Daoy (cell line): Measurements from ENCODE around the gene PDIA5. TPM values are rescaled to one million over a fixed set of nuclear protein-coding genes. Genes with fewer than 3 reads are reported as not detected.

Experiments
- DNase-seq: peaks from one replicate; pipeline ENCODE4 v3.0.0-alpha.2; 2015; ENCODE audit warnings: low read depth
- total RNA-seq: library from RNA; depleted of rRNA; stranded (reverse); fragments of >200 nt; shearing (Covaris generic); gene quantifications from 2 replicates; pipeline ENCODE4 v1.2.3, GENCODE V29; 2014

PDIA5 gene
- total RNA-seq, 1 experiment from 2014 or later = 17.6 TPM

- DNase-seq = no peak
These were observed 52.6 kb downstream of the PDIA5 start for GRCh38 chr3:123119388-123119787.

DNA sequence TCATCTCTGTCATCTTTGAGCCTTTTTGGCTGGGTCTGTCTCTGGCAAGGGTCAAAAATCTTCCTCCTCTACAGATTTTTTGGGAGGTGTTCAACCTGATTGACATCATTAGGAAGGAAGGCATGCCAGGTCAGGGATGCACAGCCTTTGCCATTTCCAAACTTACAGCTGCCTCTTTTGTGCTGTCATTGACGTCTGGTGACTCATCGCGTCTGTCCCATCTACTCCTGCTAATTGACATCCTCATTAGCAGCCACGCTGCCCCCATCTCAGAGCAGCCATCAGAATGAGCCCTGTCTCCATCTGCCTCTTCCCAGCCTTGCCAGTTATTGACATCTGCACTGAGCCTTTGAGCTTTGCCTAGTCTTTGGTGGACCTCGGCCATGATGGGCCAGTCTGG lies 53.0 kb downstream of the PDIA5 start:
- DNase-seq = no peak

DNA sequence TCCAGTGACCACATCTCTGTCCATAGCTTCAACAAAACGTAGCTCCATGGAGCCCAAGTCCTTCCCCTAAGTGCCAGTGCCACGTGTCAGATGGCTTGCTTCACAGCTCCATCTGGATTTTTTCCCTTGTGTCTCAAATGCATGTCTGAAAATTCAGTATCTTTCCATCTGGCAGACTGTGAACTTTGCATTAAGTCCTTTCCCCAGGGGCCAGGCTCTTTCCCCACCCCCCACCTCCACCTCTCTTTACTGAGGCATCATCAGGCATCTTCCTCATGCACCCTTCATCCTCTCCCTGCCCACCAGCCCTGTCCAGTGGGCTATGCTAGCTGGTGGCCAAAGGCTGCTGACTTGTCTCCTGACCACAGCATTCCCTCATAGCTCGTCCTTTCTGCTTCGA lies 53.7 kb downstream of the PDIA5 start:
- no peak for DNase-seq

DNA sequence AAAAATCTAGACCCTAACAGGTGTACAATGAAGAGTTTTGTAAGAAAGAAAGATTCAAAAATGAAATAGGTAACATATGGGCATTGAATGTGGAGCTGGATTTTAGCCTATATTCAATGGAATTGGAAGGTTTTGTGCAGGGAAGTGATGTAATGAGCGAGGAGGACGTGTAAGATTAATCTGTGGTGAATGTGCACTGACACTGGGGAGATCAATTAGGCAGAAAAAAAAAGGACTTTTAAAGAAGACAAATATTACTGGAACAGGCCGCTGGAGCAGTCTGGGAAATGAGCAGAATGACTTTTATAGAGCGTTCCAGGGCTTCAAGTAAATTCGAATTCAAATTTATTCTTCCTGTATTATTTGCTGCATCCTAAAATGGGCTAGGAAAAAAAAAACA lies 55.2 kb downstream of the PDIA5 start:
- no peak for DNase-seq

DNA sequence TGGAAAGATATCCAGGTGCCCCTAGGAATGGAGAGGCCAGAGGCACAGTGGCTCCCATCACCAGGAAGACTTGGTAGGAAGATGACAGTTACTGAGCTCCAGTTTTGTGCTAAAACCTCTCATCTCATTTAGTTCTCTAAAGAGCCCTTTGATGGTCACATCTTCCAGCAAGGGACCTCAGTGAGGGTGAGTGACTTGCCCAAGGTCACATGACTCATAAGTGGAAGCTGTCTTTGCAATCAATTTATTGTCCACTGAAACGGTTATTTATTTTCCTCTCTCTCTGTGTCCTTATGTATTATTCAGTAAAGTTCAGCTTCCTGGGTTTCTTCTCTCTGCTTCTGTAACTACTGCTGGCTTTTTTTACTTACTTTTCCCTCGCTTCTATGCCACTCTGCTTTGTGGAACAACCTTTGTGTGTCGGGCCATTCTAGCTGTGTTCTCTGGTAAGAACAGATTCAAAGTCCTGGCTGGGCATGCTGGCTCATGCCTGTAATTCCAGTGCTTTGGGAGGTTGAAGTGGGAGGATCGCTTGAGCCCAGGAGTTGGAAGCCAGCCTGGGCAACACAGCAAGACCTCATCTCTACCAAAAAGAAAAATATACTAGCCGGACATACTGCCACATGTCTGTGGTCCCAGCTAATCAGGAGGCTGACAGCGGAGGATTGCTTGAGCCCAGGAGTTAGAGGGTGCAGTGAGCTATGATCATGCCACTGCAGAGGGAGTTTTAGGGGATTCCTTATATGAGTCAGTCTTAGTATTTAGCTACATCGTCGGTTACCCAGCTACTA lies 55.9 kb downstream of the PDIA5 start:
- no peak for DNase-seq

- DNase-seq = no peak
These were observed 57.1 kb downstream of the PDIA5 start for GRCh38 chr3:123123716-123124616.

DNA sequence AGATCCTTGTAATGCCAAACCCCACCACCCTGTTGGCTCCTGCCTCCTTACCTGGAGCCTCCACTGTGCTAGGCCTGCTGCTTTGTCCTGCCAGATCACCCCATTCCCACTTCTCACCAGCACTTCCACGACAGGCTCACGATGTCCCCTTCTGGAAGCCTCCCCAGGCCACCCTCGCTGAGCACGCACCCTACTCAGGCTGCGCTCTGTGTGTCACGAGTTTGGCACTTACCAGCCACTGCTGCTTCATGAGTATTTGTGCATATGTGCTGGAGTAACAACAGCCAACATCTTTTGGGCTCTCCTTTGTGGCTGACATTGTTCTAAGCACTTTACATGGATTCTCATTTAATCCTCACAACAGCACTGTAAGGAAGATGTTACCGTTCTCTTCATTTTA lies 58.1 kb downstream of the PDIA5 start:
- no peak for DNase-seq

- DNase-seq = no peak
These were observed 59.2 kb downstream of the PDIA5 start for GRCh38 chr3:123126031-123126430.

GRCh38 chr3:123126653-123127052 lies 59.8 kb downstream of the PDIA5 start:
- DNase-seq = no peak

DNA sequence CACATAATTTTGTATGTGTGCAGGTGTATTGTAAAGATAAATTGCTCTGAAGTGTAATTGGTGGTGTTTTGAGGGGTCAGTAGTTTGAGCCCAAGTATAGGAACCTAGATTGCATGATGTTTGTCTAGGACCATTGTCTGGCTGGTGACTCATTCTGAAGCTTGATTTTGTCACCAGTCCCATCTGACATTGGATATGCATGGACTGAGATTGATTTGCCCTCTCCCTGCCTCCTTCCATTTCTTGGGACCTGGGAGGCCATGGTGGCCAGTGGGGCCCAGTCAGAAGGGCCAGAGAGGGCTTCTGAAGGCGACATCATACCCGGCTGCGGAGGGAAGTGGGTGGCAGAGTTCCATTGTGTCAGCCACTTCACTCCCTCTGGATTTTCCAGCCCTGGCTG lies 62.3 kb downstream of the PDIA5 start:
- DNase-seq = no peak

- no peak for DNase-seq
These were observed 62.7 kb downstream of the PDIA5 start for GRCh38 chr3:123129532-123129931.

- DNase-seq = no peak
These were observed 63.4 kb downstream of the PDIA5 start for GRCh38 chr3:123130079-123130750.

- DNase-seq = no peak
These were observed 67.8 kb downstream of the PDIA5 start for GRCh38 chr3:123134671-123135070.

- no peak for DNase-seq
These were observed 70.2 kb downstream of the PDIA5 start for GRCh38 chr3:123137001-123137400.

DNA sequence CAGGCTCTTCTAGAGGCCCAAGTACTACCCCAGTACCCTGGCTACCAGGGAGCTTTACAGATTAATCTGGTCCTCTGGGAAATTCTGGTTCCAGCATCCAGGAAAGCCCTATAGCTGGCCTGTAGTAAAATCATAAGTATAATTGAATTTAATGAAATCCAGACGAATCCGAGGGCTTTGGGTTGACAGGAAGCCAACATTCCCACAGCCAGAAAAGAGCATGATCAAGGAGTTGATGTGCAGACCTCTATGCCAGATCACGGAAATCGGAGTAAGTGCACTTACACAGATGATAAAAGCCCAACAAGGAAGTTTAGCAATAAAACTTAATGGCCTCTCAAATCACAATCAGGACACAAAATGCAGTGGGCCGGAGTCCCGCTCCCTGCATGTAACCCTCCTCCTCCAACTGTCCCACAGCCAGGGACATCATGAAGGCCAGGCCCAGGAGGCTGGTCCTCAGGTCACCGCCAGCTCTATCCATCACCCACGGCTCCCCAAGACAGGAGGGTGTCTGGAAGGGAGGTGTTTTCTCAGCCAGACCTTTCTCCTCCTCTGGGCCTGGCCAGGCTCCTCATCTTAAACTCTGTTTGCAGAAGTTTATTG lies 72.1 kb downstream of the PDIA5 start:
- DNase-seq = no peak

- no peak for DNase-seq
These were observed 72.7 kb downstream of the PDIA5 start for GRCh38 chr3:123139522-123139921.

DNA sequence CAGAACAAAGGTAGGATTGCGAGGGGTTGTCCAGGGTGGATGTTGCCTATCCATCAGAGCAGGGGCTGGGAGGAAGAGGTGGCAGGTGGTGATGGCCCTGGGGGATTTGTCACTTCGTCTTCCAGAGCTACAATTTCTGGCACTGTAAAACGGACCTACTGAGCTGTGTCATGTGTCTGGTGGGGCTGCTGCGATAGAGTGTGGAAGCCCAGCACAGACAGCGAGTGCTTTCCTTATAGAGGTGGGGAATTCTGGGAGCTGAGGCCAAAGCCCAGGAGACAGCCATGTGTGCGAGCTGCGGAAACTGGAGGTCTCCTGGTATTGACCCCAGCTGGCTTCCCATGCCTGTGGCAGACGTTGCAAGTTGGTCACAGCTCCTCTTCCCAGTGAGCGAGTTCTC lies 73.7 kb downstream of the PDIA5 start:
- no peak for DNase-seq

DNA sequence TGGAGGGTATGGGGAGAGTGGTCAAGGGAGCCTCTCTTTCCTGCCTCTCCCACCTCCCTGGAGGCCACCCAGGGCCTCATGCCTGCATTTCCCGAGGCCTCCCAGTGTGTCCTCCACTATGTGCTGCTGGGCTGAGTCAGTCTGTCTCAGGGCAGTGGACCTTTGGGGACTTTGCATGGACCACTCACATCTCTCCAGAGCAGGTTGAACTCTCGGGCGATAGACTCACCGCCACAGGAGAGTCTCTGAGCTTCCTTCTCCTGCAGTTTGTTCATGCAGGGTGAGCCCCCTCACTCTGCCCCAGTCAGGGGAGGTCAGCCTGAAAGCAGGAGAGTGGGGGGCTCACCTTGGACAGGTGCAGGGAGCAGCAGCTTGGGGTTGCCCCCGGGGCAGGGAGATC lies 74.5 kb downstream of the PDIA5 start:
- DNase-seq = no peak

DNA sequence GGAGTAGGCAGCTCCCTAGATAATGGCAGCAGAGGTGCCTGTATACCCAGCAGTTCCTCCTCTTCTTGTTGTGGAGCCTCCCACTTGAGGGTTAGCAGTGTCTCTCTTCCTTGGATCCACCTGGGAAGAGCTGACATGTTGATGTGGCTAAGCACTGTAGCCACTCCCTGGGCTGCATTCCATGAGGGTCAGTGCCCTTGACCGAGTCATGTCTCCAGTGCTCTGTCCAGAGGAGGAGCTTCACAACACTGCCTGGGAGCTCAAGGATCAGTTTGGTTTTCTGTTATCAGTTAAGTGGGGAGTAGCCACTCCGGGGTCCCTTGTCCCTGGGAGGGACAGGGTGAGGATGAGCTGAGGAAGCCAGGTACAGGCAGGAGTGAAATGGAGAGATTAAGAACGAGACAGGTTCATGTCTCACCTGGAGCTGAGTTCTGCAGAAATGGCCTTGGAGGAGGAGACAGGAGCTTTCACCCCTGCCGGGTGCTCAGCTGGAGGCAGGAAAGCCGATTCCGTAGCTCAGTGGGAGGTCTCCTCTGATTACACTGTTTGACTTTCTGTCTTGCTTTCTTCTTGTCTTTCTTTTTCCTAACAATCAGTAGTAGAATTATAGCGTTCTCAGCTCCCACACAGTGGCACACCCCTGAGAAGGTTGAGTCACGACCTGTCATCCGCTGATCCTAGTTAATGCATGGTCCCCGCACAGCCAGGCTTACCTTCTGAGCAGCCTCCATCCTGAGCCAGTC lies 77.0 kb downstream of the PDIA5 start:
- DNase-seq = peak; percentile 44

- no peak for DNase-seq
These were observed 81.1 kb downstream of the PDIA5 start for GRCh38 chr3:123147754-123148535.
